HCT116 (cell line): ENCODE results near the gene SNX19. TPM values are rescaled to one million over a fixed set of nuclear protein-coding genes. Genes with fewer than 3 reads are reported as not detected.

Experiments
- ATAC-seq: fragments of 200-7000 bp; cut with Tn5 transposase; 2 replicates; pipeline ENCODE4 v1.9.1; 2020; ENCODE audit warnings: mild to moderate bottlenecking, moderate library complexity
- BruUV-seq: library from RNA; stranded (reverse); fragments of 400-500 nt; replicated peaks from 2 replicates; lab custom pipeline; 2021; lab: Mats Ljungman, UMichigan
- CTCF ChIA-PET: fragments of 300-600 bp; sonication (Branson Sonifier 250); formaldehyde crosslinking; loops from one replicate; lab custom pipeline; 2021; ENCODE audit warnings: antibody characterized with exemption; lab: Charles Lee
- POLR2A ChIA-PET: fragments of 300-600, 350-600 bp; sonication (Branson Sonifier 250); formaldehyde crosslinking; loops from one replicate; lab custom pipeline; 2021; ENCODE audit warnings: antibody characterized with exemption; lab: Charles Lee
- RAD21 ChIA-PET, 2 experiments: fragments of 300-600 bp; sonication (Branson Sonifier 250); formaldehyde crosslinking; loops; one replicate each; lab custom pipeline; 2023; ENCODE audit warnings: low total read pairs in 2 of 2; ENCODE audit not compliant: uncharacterized antibody in 2 of 2, unreplicated experiment in 2 of 2, low non-redundant PET in 1 of 2; lab: Charles Lee
- DNase-seq: peaks from one replicate; pipeline ENCODE4 v3.0.0-alpha.2; 2010; ENCODE audit warnings: low read depth, low spot score
- H2AFZ ChIP-seq: fragments of 200-600 bp; shearing (Covaris generic), sonication (generic); 2 replicates; pipeline ENCODE4 v1.6.1; 2017; ENCODE audit warnings: low read depth, mixed run types, mixed read lengths, antibody characterized with exemption, low read length; ENCODE audit not compliant: poor library complexity, severe bottlenecking
- H3K27ac ChIP-seq: 2 replicates; pipeline ENCODE4 v1.5.1; 2012; ENCODE audit warnings: low read depth, low read length
- H3K27me3 ChIP-seq: fragments of 200-600 bp; sonication (generic); 2 replicates; pipeline ENCODE4 v1.6.1; 2016; ENCODE audit warnings: mixed run types, low read length, mixed read lengths; ENCODE audit not compliant: insufficient read depth
- H3K36me3 ChIP-seq, 2 experiments: fragments of 200-500 bp in 1 of 2; fragments of 200-600 bp in 1 of 2; sonication (Bioruptor generic) in 1 of 2; sonication (generic) in 1 of 2; 2 replicates each; pipeline versions ENCODE4 v1.5.1 to v1.6.1; 2014 to 2016; ENCODE audit warnings: low read length in 2 of 2, inconsistent platforms in 1 of 2, mixed read lengths in 1 of 2, mixed run types in 1 of 2; ENCODE audit not compliant: insufficient read depth in 2 of 2, control insufficient read depth in 1 of 2
- H3K4me1 ChIP-seq, 2 experiments: fragments of 200-600 bp in 1 of 2; sonication (generic) in 1 of 2; 2 replicates each; pipeline versions ENCODE4 v1.5.1 to v1.6.1; 2012 to 2017; ENCODE audit warnings: low read length in 2 of 2, inconsistent platforms in 1 of 2, mild to moderate bottlenecking in 1 of 2, mixed read lengths in 1 of 2, mixed run types in 1 of 2, moderate library complexity in 1 of 2; ENCODE audit not compliant: insufficient read depth in 2 of 2, control insufficient read depth in 1 of 2
- H3K4me2 ChIP-seq: fragments of 200-600 bp; sonication (generic); 2 replicates; pipeline ENCODE4 v1.6.1; 2017; ENCODE audit warnings: mixed run types, low read length, mixed read lengths
- H3K4me3 ChIP-seq, 2 experiments: fragments of 200-600 bp in 1 of 2; sonication (generic) in 1 of 2; replicated peaks in 1 of 2; 2 replicates each; pipeline ENCODE4 v1.5.1; 2011 to 2016; ENCODE audit warnings: low read length in 2 of 2, control low read depth in 1 of 2, low read depth in 1 of 2, mild to moderate bottlenecking in 1 of 2, mixed read lengths in 1 of 2, mixed run types in 1 of 2
- H3K79me2 ChIP-seq: fragments of 200-600 bp; sonication (generic); 2 replicates; pipeline ENCODE4 v1.6.1; 2017; ENCODE audit warnings: mild to moderate bottlenecking, mixed run types, low read length, moderate library complexity, mixed read lengths; ENCODE audit not compliant: insufficient read depth
- H3K9ac ChIP-seq: fragments of 200-600 bp; sonication (generic); 2 replicates; pipeline ENCODE4 v1.6.1; 2016; ENCODE audit warnings: low read length, mixed read lengths
- H3K9me2 ChIP-seq: fragments of 200-600 bp; sonication (generic), shearing (Covaris generic); 2 replicates; pipeline ENCODE4 v1.6.1; 2017; ENCODE audit warnings: mixed run types, mild to moderate bottlenecking, moderate library complexity; ENCODE audit not compliant: insufficient read depth
- H3K9me3 ChIP-seq, 2 experiments: fragments of 200-500 bp in 1 of 2; fragments of 200-600 bp in 1 of 2; sonication (Bioruptor generic) in 1 of 2; sonication (generic) in 1 of 2; 2 replicates each; pipeline ENCODE4 v1.6.1; 2014 to 2017; ENCODE audit warnings: low read length in 2 of 2, mixed read lengths in 2 of 2, inconsistent platforms in 1 of 2, low read depth in 1 of 2, mild to moderate bottlenecking in 1 of 2, mixed run types in 1 of 2, moderate library complexity in 1 of 2; ENCODE audit not compliant: control insufficient read depth in 1 of 2, insufficient read depth in 1 of 2
- H4K20me1 ChIP-seq: fragments of 200-600 bp; sonication (generic), shearing (Covaris generic); 2 replicates; pipeline ENCODE4 v1.6.1; 2017; ENCODE audit warnings: mixed run types, mild to moderate bottlenecking, moderate library complexity; ENCODE audit not compliant: insufficient read depth
- ATF3 ChIP-seq: IDR thresholded peaks from 2 replicates; pipeline ENCODE4 v1.6.1; 2012
- CBX3 ChIP-seq: IDR thresholded peaks from 2 replicates; pipeline ENCODE4 v1.6.1; 2012; ENCODE audit warnings: low read depth
- CTCF ChIP-seq, 3 experiments: fragments of 200-600 bp in 1 of 3; sonication (generic) in 1 of 3; IDR thresholded peaks in 2 of 3; conservative IDR thresholded peaks in 1 of 3; 2 replicates each; pipeline ENCODE4 v1.5.1; 2012 to 2017; ENCODE audit warnings: low read depth in 2 of 3, low read length in 2 of 3, antibody characterized with exemption in 1 of 3, borderline replicate concordance in 1 of 3, control low read depth in 1 of 3, mild to moderate bottlenecking in 1 of 3, mixed read lengths in 1 of 3, mixed run types in 1 of 3, moderate library complexity in 1 of 3; ENCODE audit not compliant: insufficient read depth in 1 of 3
- EGR1 ChIP-seq: IDR thresholded peaks from 2 replicates; pipeline ENCODE4 v1.6.1; 2012; ENCODE audit warnings: low read depth
- ELF1 ChIP-seq: IDR thresholded peaks from 2 replicates; pipeline ENCODE4 v1.6.1; 2012; ENCODE audit warnings: low read depth, borderline replicate concordance
- EZH2 ChIP-seq: fragments of 200-600 bp; sonication (generic); IDR thresholded peaks from 2 replicates; pipeline ENCODE4 v1.6.1; 2017; ENCODE audit warnings: antibody characterized with exemption, mixed run types
- EZH2phosphoT487 ChIP-seq: fragments of 200-600 bp; IDR thresholded peaks from 2 replicates; pipeline ENCODE4 v1.6.1; 2018; ENCODE audit warnings: antibody characterized with exemption, borderline replicate concordance
- JUND ChIP-seq: IDR thresholded peaks from 2 replicates; pipeline ENCODE4 v1.6.1; 2012
- MAX ChIP-seq: IDR thresholded peaks from 2 replicates; pipeline ENCODE4 v1.6.1; 2012
- POLR2AphosphoS5 ChIP-seq: IDR thresholded peaks from 2 replicates; pipeline ENCODE4 v1.6.1; 2011; ENCODE audit warnings: mild to moderate bottlenecking, low read depth, low read length, moderate library complexity
- RAD21 ChIP-seq: IDR thresholded peaks from 2 replicates; pipeline ENCODE4 v1.6.1; 2012; ENCODE audit warnings: low read depth, mild to moderate bottlenecking
- SIN3A ChIP-seq: IDR thresholded peaks from 2 replicates; pipeline ENCODE4 v1.6.1; 2012; ENCODE audit warnings: low read depth
- SP1 ChIP-seq: IDR thresholded peaks from 2 replicates; pipeline ENCODE4 v1.6.1; 2012; ENCODE audit warnings: low read depth
- SRF ChIP-seq: IDR thresholded peaks from 2 replicates; pipeline ENCODE4 v1.6.1; 2012; ENCODE audit warnings: low read depth
- TCF7L2 ChIP-seq: IDR thresholded peaks from 2 replicates; pipeline ENCODE4 v1.7.0; 2011; ENCODE audit warnings: borderline replicate concordance, inconsistent platforms; ENCODE audit not compliant: insufficient read depth, insufficient read length; ENCODE audit errors: extremely low read depth
- ZFX ChIP-seq: fragments of 450-650 bp; IDR thresholded peaks from 2 replicates; pipeline ENCODE4 v1.6.1; 2017
- ZNF274 ChIP-seq: fragments of 200-500 bp; sonication (Bioruptor generic); IDR thresholded peaks from 2 replicates; pipeline ENCODE4 v1.6.1; 2014; ENCODE audit warnings: mild to moderate bottlenecking, low read depth, low read length, inconsistent platforms
- intact Hi-C: fragments of 100-400 bp; cut with micrococcal nuclease; formaldehyde crosslinking; loops from 2 replicates; pipeline ENCODE4 v1.10.0; 2022
- total RNA-seq: library from RNA; stranded (reverse); gene quantifications from one replicate; pipeline ENCODE4 v1.2.1, GENCODE V29; 2021; ENCODE audit not compliant: unreplicated experiment

Gene SNX19
- total RNA-seq, 1 experiment from 2014 or later, result 25.2 TPM

- POLR2A ChIA-PET, result interaction anchor here (1.1 kb wide), 1 partner anchor 10 kb away, joined by 3 read pairs; no protein-coding TSS in a partner anchor
- DNase-seq (no peak), ATAC-seq (no peak)
- Histone ChIP-seq H3K4me2 (no peak overlapping the region), H3K9me3 (no peaks in the 10 kb centered on the region), H3K4me3 (no peak overlapping the region), H3K27me3 (no peaks in the 10 kb centered on the region), H3K4me1 (peaks cover 0 to 9% of the 10 kb centered on the region in 2 experiments; a peak in 1 of 4 replicates), H2AFZ (no peak overlapping the region), H3K9ac (no peak overlapping the region), H3K36me3 (peaks cover 0 to 4% of the 10 kb centered on the region in 2 experiments; a peak in 2 of 4 replicates), H3K79me2 (no peaks in the 10 kb centered on the region), H3K27ac (no peak overlapping the region), H3K9me2 (no peaks in the 10 kb centered on the region), H4K20me1 (no peaks in the 10 kb centered on the region)
- TF ChIP-seq JUND, result no peak
- TF ChIP-seq RAD21, result no peak
- TF ChIP-seq POLR2AphosphoS5, result no peak
- RAD21 ChIA-PET, result no interaction called here
- CTCF ChIA-PET, result no interaction called here
- intact Hi-C loops, result no loop called here
- BruUV-seq, result no TSS peak
These were observed 44.7 kb downstream of the SNX19 start for GRCh38 chr11:130871616-130872015.

- no peaks in the 10 kb centered on the region for H4K20me1 ChIP-seq
- no peak overlapping the region for H3K9ac ChIP-seq
- RAD21 ChIA-PET, result no interaction called here
- no peak overlapping the region for H3K27ac ChIP-seq
- CTCF ChIA-PET, result interaction anchor here (1.3 to 1.8 kb wide), 2 partner anchors 434 to 438 kb away, joined by 3 to 5 read pairs; no protein-coding TSS in a partner anchor
- no peak overlapping the region for H2AFZ ChIP-seq
- no TSS peak for BruUV-seq
- H3K36me3 ChIP-seq, result no peaks in the 10 kb centered on the region
- peaks cover 0 to 5% of the 10 kb centered on the region in 2 experiments; a peak in 1 of 4 replicates for H3K4me1 ChIP-seq
- no peaks in the 10 kb centered on the region for H3K9me2 ChIP-seq
- no peaks in the 10 kb centered on the region for H3K9me3 ChIP-seq
- H3K4me2 ChIP-seq, result no peak overlapping the region
- H3K27me3 ChIP-seq, result no peaks in the 10 kb centered on the region
- ATAC-seq, result no peak
- POLR2A ChIA-PET, result no interaction called here
- DNase-seq, result no peak
- no peaks in the 10 kb centered on the region for H3K79me2 ChIP-seq
- intact Hi-C loops, result no loop called here
- no peak overlapping the region for H3K4me3 ChIP-seq
- TF ChIP-seq JUND (no peak), CTCF (IDR thresholded peaks at IDR 0.05 in 2 of 3, conservative IDR thresholded peaks at IDR 0.05 in 1 of 3; ENCODE audit: borderline replicate concordance in 1 of 3, insufficient read depth in 1 of 3, low read depth in 2 of 3, low read length in 2 of 3) (no peak), EGR1 (no peak), SP1 (no peak), ATF3 (no peak), POLR2AphosphoS5 (no peak), TCF7L2 (no peak), EZH2 (no peak), SRF (no peak), CBX3 (no peak), SIN3A (no peak), ZFX (no peak), ZNF274 (no peak), EZH2phosphoT487 (no peak), MAX (no peak), ELF1 (no peak)
These were observed 47.4 kb downstream of the SNX19 start for GRCh38 chr11:130868721-130869390.
